SK-N-SH (cell line): Measurements from ENCODE around the gene CDKL4. TPM values are rescaled to one million over a fixed set of nuclear protein-coding genes. Genes with fewer than 3 reads are reported as not detected.
A peak's percentile ranks its signal among the peaks of the same experiment; 100 is the strongest.
"Not testable (repeated sequence)": the region's sequence is repeated elsewhere in the genome, so short reads cannot be mapped to it uniquely, and the experiment has no call there.

Experiments used
- CTCF ChIA-PET: fragments of 300-600, 350-600 bp; formaldehyde crosslinking; extraction: SDS; loops from one replicate; lab custom pipeline; 2021; lab: Yijun Ruan, JAX
- POLR2A ChIA-PET: fragments of 350-600 bp; sonication (Branson Sonifier 250); formaldehyde crosslinking; extraction: SDS; loops from one replicate; lab custom pipeline; 2020; ENCODE audit warnings: antibody characterized with exemption, inconsistent platforms; lab: Yijun Ruan, JAX
- DNase-seq: peaks from one replicate; pipeline ENCODE4 v3.0.0; 2012
- H2AFZ ChIP-seq: fragments of 200-600 bp; sonication (generic); 2 replicates; pipeline ENCODE4 v1.8.1; 2016; ENCODE audit warnings: antibody characterized with exemption, mild to moderate bottlenecking, low read depth
- H3F3A ChIP-seq: fragments of 200-600 bp; sonication (generic); replicated peaks from 2 replicates; pipeline ENCODE3; 2016; ENCODE audit warnings: antibody characterized with exemption, mild to moderate bottlenecking; ENCODE audit not compliant: insufficient read depth
- H3K27ac ChIP-seq, 2 experiments: fragments of 200-500 bp in 1 of 2; fragments of 200-600 bp in 1 of 2; sonication (Bioruptor generic) in 1 of 2; sonication (generic), shearing (Covaris generic) in 1 of 2; 2 replicates each; pipeline versions ENCODE4 v1.5.1 to v1.6.1; 2014 to 2016; ENCODE audit warnings: low read depth in 2 of 2, inconsistent platforms in 1 of 2, low read length in 1 of 2, mild to moderate bottlenecking in 1 of 2, mixed read lengths in 1 of 2
- H3K27me3 ChIP-seq: fragments of 200-600 bp; sonication (generic), shearing (Covaris generic); 2 replicates; pipeline ENCODE4 v1.6.1; 2016; ENCODE audit warnings: mixed run types; ENCODE audit not compliant: insufficient read depth
- H3K36me3 ChIP-seq, 2 experiments: fragments of 200-500 bp in 1 of 2; fragments of 200-600 bp in 1 of 2; sonication (Bioruptor generic) in 1 of 2; sonication (generic) in 1 of 2; replicated peaks in 1 of 2; 2 replicates each; pipeline versions ENCODE3 to v1.5.1; 2014 to 2016; ENCODE audit warnings: low read length in 1 of 2, mild to moderate bottlenecking in 1 of 2; ENCODE audit not compliant: insufficient read depth in 2 of 2, control insufficient read depth in 1 of 2
- H3K4me1 ChIP-seq, 2 experiments: fragments of 200-500 bp in 1 of 2; fragments of 200-600 bp in 1 of 2; sonication (Bioruptor generic) in 1 of 2; sonication (generic), shearing (Covaris generic) in 1 of 2; 2 replicates each; pipeline versions ENCODE4 v1.5.1 to v1.6.1; 2014 to 2016; ENCODE audit warnings: low read depth in 1 of 2, low read length in 1 of 2, mixed run types in 1 of 2; ENCODE audit not compliant: insufficient read depth in 2 of 2, control insufficient read depth in 1 of 2
- H3K4me2 ChIP-seq: fragments of 200-600 bp; sonication (generic), shearing (Covaris generic); 2 replicates; pipeline ENCODE4 v1.6.1; 2017; ENCODE audit warnings: mixed run types
- H3K4me3 ChIP-seq, 2 experiments: fragments of 200-500 bp in 1 of 2; fragments of 200-600 bp in 1 of 2; sonication (Bioruptor generic) in 1 of 2; sonication (generic), shearing (Covaris generic) in 1 of 2; 2 replicates each; pipeline versions ENCODE4 v1.5.1 to v1.8.1; 2014 to 2016; ENCODE audit warnings: low read depth in 2 of 2, inconsistent platforms in 1 of 2, low read length in 1 of 2, mild to moderate bottlenecking in 1 of 2, mixed read lengths in 1 of 2, moderate library complexity in 1 of 2
- H3K79me2 ChIP-seq: fragments of 200-600 bp; sonication (generic); 2 replicates; pipeline ENCODE4 v1.8.1; 2017; ENCODE audit warnings: mild to moderate bottlenecking; ENCODE audit not compliant: insufficient read depth
- H3K9ac ChIP-seq: fragments of 200-600 bp; sonication (generic); 2 replicates; pipeline ENCODE4 v1.6.1; 2017; ENCODE audit warnings: mixed run types
- H3K9me2 ChIP-seq: fragments of 200-600 bp; sonication (generic); 2 replicates; pipeline ENCODE4 v1.6.1; 2017; ENCODE audit warnings: mixed run types
- H3K9me3 ChIP-seq: fragments of 200-600 bp; sonication (generic); 2 replicates; pipeline ENCODE4 v1.6.1; 2017; ENCODE audit warnings: mixed run types, mild to moderate bottlenecking, moderate library complexity
- H4K20me1 ChIP-seq: fragments of 200-600 bp; sonication (generic); 2 replicates; pipeline ENCODE4 v1.6.1; 2017; ENCODE audit warnings: mild to moderate bottlenecking, mixed run types; ENCODE audit not compliant: insufficient read depth
- EZH2phosphoT487 ChIP-seq: fragments of 200-600 bp; sonication (generic); IDR thresholded peaks from 2 replicates; pipeline ENCODE4 v1.6.1; 2017; ENCODE audit warnings: low read depth, mixed run types, mild to moderate bottlenecking, antibody characterized with exemption, moderate library complexity, borderline replicate concordance
- FOXJ3 ChIP-seq: sonication (generic); formaldehyde crosslinking; IDR thresholded peaks from 2 replicates; pipeline ENCODE4 v1.5.1; 2020; ENCODE audit warnings: mild to moderate bottlenecking, missing genetic modification reagents
- GATA2 ChIP-seq: sonication (generic); formaldehyde crosslinking; IDR thresholded peaks from 2 replicates; pipeline ENCODE4 v1.5.0; 2020; ENCODE audit warnings: mild to moderate bottlenecking, missing genetic modification reagents
- PBX3 ChIP-seq: IDR thresholded peaks from 2 replicates; pipeline ENCODE4; 2012
- POLR2AphosphoS5 ChIP-seq: IDR thresholded peaks from 2 replicates; pipeline ENCODE4 v1.6.1; 2012; ENCODE audit warnings: low read depth, low read length
- RCOR1 ChIP-seq: fragments of 150-350 bp; IDR thresholded peaks from 2 replicates; pipeline ENCODE4 v1.6.1; 2017; ENCODE audit warnings: antibody characterized with exemption, low read length
- TAF1 ChIP-seq: IDR thresholded peaks from 2 replicates; pipeline ENCODE4 v1.6.1; 2012; ENCODE audit warnings: low read depth, mild to moderate bottlenecking, low read length, moderate library complexity, borderline replicate concordance
- TCF12 ChIP-seq: IDR thresholded peaks from 2 replicates; pipeline ENCODE4 v1.4.0; 2012
- YY1 ChIP-seq: IDR thresholded peaks from 2 replicates; pipeline ENCODE4 v1.4.0; 2012; ENCODE audit warnings: low read depth, mild to moderate bottlenecking
- ZBTB33 ChIP-seq: IDR thresholded peaks from 2 replicates; pipeline ENCODE4 v1.4.0; 2012; ENCODE audit warnings: low read depth, borderline replicate concordance
- WGBS: methylation state at CpG from one replicate; pipeline ENCODE4 v1.1.6; 2017; ENCODE audit warnings: low lambda C conversion rate; 5-methylcytosine and 5-hydroxymethylcytosine counted together
- polyA plus RNA-seq, 3 experiments: library from polyadenylated mRNA; depleted of rRNA; stranded (reverse); fragments of >200 nt; gene quantifications; 2 replicates each; pipeline ENCODE4 v1.2.3, GENCODE V29; 2012

CDKL4 gene
- polyA plus RNA-seq, 1 of the 3 experiments (the other 2 are of a cell fraction), result 0.81 TPM

GRCh38 chr2:39139511-39140237 is 104.1 kb downstream of the CDKL4 start:
- TF ChIP-seq GATA2, result peak; percentile 34
- TF ChIP-seq PBX3, result no peak
- TF ChIP-seq TCF12, result peak; percentile 12; the same call in 1 of the 2 replicates
- Histone ChIP-seq H3K4me1 (peaks cover 10 to 13% of the 10 kb centered on the region in 2 experiments; a peak in 3 of 4 replicates), H3K4me3 (no peak overlapping the region), H3K27ac (no peak overlapping the region), H3K36me3 (no peaks in the 10 kb centered on the region), H3K79me2 (no peaks in the 10 kb centered on the region), H3K9me3 (no peaks in the 10 kb centered on the region), H3K9me2 (no peaks in the 10 kb centered on the region), H2AFZ (no peak overlapping the region), H3K9ac (no peak overlapping the region), H3K27me3 (no peaks in the 10 kb centered on the region), H3K4me2 (no peak overlapping the region), H4K20me1 (no peaks in the 10 kb centered on the region), H3F3A (no peaks in the 10 kb centered on the region)
- 48% methylated on average over 2 of the region's 2 CpGs for WGBS
- DNase-seq, result no peak
- ChIA-PET POLR2A (no interaction called here), CTCF (interaction anchor here (0.6 to 1.6 kb wide), 5 partner anchors 13 to 620 kb away, joined by 3 to 4 read pairs (median 3); no protein-coding TSS in a partner anchor)

- no peaks in the 10 kb centered on the region for H4K20me1 ChIP-seq
- H3K4me1 ChIP-seq, result peaks cover 10 to 13% of the 10 kb centered on the region in 2 experiments; a peak in 3 of 4 replicates
- H3K27ac ChIP-seq, result no peak overlapping the region
- DNase-seq, result no peak
- H3K27me3 ChIP-seq, result no peaks in the 10 kb centered on the region
- CTCF ChIA-PET, result interaction anchor here (0.7 kb wide), 1 partner anchor 272 kb away, joined by 3 read pairs; no protein-coding TSS in a partner anchor
- no peaks in the 10 kb centered on the region for H3K79me2 ChIP-seq
- no peaks in the 10 kb centered on the region for H3K9me2 ChIP-seq
- no peaks in the 10 kb centered on the region for H3F3A ChIP-seq
- no peaks in the 10 kb centered on the region for H3K9me3 ChIP-seq
- TF ChIP-seq FOXJ3 (CRISPR knock-in tag) (no peak), ZBTB33 (no peak), TAF1 (no peak), YY1 (no peak), EZH2phosphoT487 (no peak), RCOR1 (no peak), POLR2AphosphoS5 (no peak)
- 98% methylated on average over 8 of the region's 8 CpGs for WGBS
- POLR2A ChIA-PET, result no interaction called here
- no peak overlapping the region for H3K9ac ChIP-seq
- no peak overlapping the region for H3K4me2 ChIP-seq
- H2AFZ ChIP-seq, result no peak overlapping the region
- H3K36me3 ChIP-seq, result no peaks in the 10 kb centered on the region
- no peak overlapping the region for H3K4me3 ChIP-seq
Measured at GRCh38 chr2:39138837-39139211, 104.9 kb downstream of the CDKL4 start.

- POLR2A ChIA-PET, H3K9me2 ChIP-seq, H3K4me3 ChIP-seq, H3K27me3 ChIP-seq, H3K79me2 ChIP-seq, H3F3A ChIP-seq, H4K20me1 ChIP-seq, H3K36me3 ChIP-seq, H3K27ac ChIP-seq, H2AFZ ChIP-seq, H3K4me2 ChIP-seq, H3K9ac ChIP-seq, DNase-seq, H3K9me3 ChIP-seq: not testable (repeated sequence)
- CTCF ChIA-PET, result interaction anchor here (0.7 to 1.1 kb wide), 2 partner anchors 10 to 273 kb away, joined by 3 to 5 read pairs; no protein-coding TSS in a partner anchor
- 91% methylated on average over 18 of the region's 18 CpGs for WGBS
- H3K4me1 ChIP-seq, result peaks cover 10 to 13% of the 10 kb centered on the region in 2 experiments; a peak in 3 of 4 replicates
Measured at GRCh38 chr2:39138187-39138836, 105.5 kb downstream of the CDKL4 start.
